HepG2 (cell line): ENCODE measurements around the gene PHF23. TPM values are rescaled to one million over a fixed set of nuclear protein-coding genes. Genes with fewer than 3 reads are reported as not detected.

Experiments
- FOXM1 ChIP-seq: sonication (generic); formaldehyde crosslinking; IDR thresholded peaks from 2 replicates; pipeline ENCODE4 v1.5.0; 2020; ENCODE audit warnings: missing genetic modification reagents
- PRDM10 ChIP-seq: sonication (generic); formaldehyde crosslinking; IDR thresholded peaks from 2 replicates; pipeline ENCODE4 v1.4.0; 2020; ENCODE audit warnings: low read depth, missing genetic modification reagents
- RARG ChIP-seq: sonication (generic); formaldehyde crosslinking; IDR thresholded peaks from 2 replicates; pipeline ENCODE4 v1.4.0; 2020; ENCODE audit warnings: low read depth, mild to moderate bottlenecking, missing genetic modification reagents
- RBAK ChIP-seq: sonication (generic); formaldehyde crosslinking; IDR thresholded peaks from 2 replicates; pipeline ENCODE4 v1.5.1; 2020; ENCODE audit warnings: mild to moderate bottlenecking, missing genetic modification reagents
- REPIN1 ChIP-seq: sonication (generic); formaldehyde crosslinking; IDR thresholded peaks from 2 replicates; pipeline ENCODE4 v1.8.0; 2022; ENCODE audit warnings: missing genetic modification reagents, low read depth, mild to moderate bottlenecking, borderline replicate concordance
- SNAPC2 ChIP-seq: sonication (generic); formaldehyde crosslinking; IDR thresholded peaks from 2 replicates; pipeline ENCODE4 v1.8.1; 2022; ENCODE audit warnings: mild to moderate bottlenecking, missing genetic modification reagents
- SOX6 ChIP-seq, 2 experiments: fragments of 450-650 bp in 1 of 2; sonication (generic) in 1 of 2; formaldehyde crosslinking in 1 of 2; IDR thresholded peaks; 2 replicates each; pipeline versions ENCODE4 v1.4.0 to v1.6.1; 2017 to 2020; ENCODE audit warnings: antibody characterized with exemption in 1 of 2, mild to moderate bottlenecking in 1 of 2, missing genetic modification reagents in 1 of 2
- SRSF4 ChIP-seq: fragments of 200-400 bp; formaldehyde crosslinking; IDR thresholded peaks from one replicate; pipeline ENCODE4 v1.6.1; 2018; ENCODE audit warnings: mild to moderate bottlenecking, low read depth, low read length, moderate library complexity; ENCODE audit not compliant: poor library complexity, severe bottlenecking
- TCF12 ChIP-seq, 2 experiments: fragments of 450-650 bp in 1 of 2; sonication (generic) in 1 of 2; formaldehyde crosslinking in 1 of 2; IDR thresholded peaks; 2 replicates each; pipeline versions ENCODE4 v1.6.1 to v1.8.0; 2017 to 2022; ENCODE audit warnings: antibody characterized with exemption in 1 of 2, mild to moderate bottlenecking in 1 of 2, missing genetic modification reagents in 1 of 2, moderate library complexity in 1 of 2
- ZFP41 ChIP-seq: sonication (generic); formaldehyde crosslinking; IDR thresholded peaks from 2 replicates; pipeline ENCODE4 v1.4.0; 2020; ENCODE audit warnings: mild to moderate bottlenecking, missing genetic modification reagents, borderline replicate concordance
- ZNF121 ChIP-seq: sonication (generic); formaldehyde crosslinking; IDR thresholded peaks from 2 replicates; pipeline ENCODE4 v1.5.0; 2020; ENCODE audit warnings: mild to moderate bottlenecking, missing genetic modification reagents
- ZNF124 ChIP-seq: sonication (generic); formaldehyde crosslinking; IDR thresholded peaks from 2 replicates; pipeline ENCODE4 v1.4.0; 2020; ENCODE audit warnings: missing genetic modification reagents
- ZNF674 ChIP-seq: sonication (generic); formaldehyde crosslinking; IDR thresholded peaks from 2 replicates; pipeline ENCODE4 v1.5.0; 2020; ENCODE audit warnings: low read depth, mild to moderate bottlenecking, missing genetic modification reagents
- ZNF781 ChIP-seq: sonication (generic); formaldehyde crosslinking; IDR thresholded peaks from 2 replicates; pipeline ENCODE4 v1.5.1; 2020; ENCODE audit warnings: borderline replicate concordance, mild to moderate bottlenecking, missing genetic modification reagents; ENCODE audit errors: not compliant biosample characterization
- polyA plus RNA-seq, 8 experiments: library from polyadenylated mRNA; depleted of rRNA in 3 of 8; stranded (reverse) in 7 of 8; unstranded in 1 of 8; fragments of >200 nt; fragmentation: Illumina TruSeq in 4 of 8; extraction: Trizol in 4 of 8; gene quantifications; 2 replicates each; pipeline versions ENCODE4 v1.2.1 to v1.2.3, GENCODE V29; 2011 to 2016; ENCODE audit warnings: low read depth in 4 of 8, missing spikeins in 1 of 8, mixed read lengths in 1 of 8; ENCODE audit not compliant: insufficient read depth in 1 of 8
- total RNA-seq, 5 experiments: library from RNA; depleted of rRNA; stranded (reverse); fragments of >200 nt; fragmentation: Illumina TruSeq; extraction: Trizol; gene quantifications; 2 replicates each; pipeline ENCODE4 v1.2.3, GENCODE V29; 2016; ENCODE audit warnings: low read depth in 1 of 5
- TF ChIP-seq, protein P1 (sequence below): sonication (generic); formaldehyde crosslinking; IDR thresholded peaks from 2 replicates; pipeline ENCODE4 v1.9.0; 2021; ENCODE audit warnings: missing genetic modification reagents, borderline replicate concordance
- TF ChIP-seq, protein P2 (sequence below): sonication (generic); formaldehyde crosslinking; IDR thresholded peaks from 2 replicates; pipeline ENCODE4 v1.8.1; 2023; ENCODE audit warnings: missing genetic modification reagents, mild to moderate bottlenecking, borderline replicate concordance
- TF ChIP-seq, protein P3 (sequence below): sonication (generic); formaldehyde crosslinking; conservative IDR thresholded peaks from 2 replicates; pipeline ENCODE4 v1.4.0; 2020; ENCODE audit warnings: missing genetic modification reagents

Gene PHF23
- total and polyA plus RNA-seq, 2 of the 13 experiments (the other 11 are each of a cell fraction or from before 2014, with no cell fraction given), result 27.6 to 33.2 TPM

DNA sequence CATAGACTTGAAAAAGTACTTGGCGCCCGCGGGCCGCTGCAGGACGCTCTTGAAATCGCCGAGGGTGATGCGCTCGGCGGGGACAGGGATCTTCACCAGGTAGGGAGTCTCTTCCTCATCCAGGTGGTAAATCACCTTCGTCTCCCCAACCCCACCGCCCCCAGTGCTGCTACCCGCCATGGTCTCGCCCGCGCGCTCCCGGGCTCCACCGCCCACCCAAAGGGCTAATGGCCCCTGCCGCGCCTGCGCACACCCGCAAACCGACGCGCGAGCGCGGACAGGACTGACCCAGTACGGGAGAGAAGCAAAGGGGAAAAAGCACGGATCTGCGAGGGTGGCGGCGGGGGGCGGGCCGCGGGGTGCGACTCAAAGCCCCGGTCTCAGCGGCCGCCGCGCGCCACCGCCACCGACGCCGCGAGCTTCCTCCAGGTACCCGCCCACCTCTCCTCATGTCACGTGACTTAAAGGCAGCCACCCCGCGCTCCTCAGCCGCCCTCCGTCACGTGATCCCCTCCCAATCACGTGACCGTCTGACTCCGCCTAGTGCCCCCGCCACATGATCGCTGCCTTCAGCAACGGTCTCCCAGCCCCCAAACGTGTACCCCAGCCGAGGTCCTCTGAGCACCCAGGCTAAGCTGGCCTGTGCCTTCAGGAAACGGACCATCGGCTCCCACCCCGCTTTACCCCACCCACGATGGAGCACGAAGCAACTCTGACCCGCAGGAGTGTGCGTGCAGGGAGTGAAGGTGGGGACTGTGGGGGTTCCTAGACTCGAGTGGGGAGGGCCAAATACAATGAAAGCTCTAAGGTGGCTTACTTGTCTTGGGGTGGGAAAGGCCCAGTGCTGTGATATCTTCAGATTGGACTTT lies 4.9 kb downstream of the PHF23 start, which contains the start of gene DVL2 (continued):
- TF ChIP-seq RBAK (CRISPR knock-in tag), result 0 out of 2 replicates have a peak, but pooled peaks have one; percentile 9
- TF ChIP-seq TCF12 (IDR thresholded peaks at IDR 0.05), result no peak
- no peak for TF ChIP-seq TCF12 (CRISPR knock-in tag; IDR thresholded peaks at IDR 0.05)
- TF ChIP-seq SNAPC2 (CRISPR knock-in tag), result no peak
- 0 out of 2 replicates have a peak, but pooled peaks have one; percentile 59 for TF ChIP-seq FOXM1 (CRISPR knock-in tag)
- TF ChIP-seq, protein P1, sequence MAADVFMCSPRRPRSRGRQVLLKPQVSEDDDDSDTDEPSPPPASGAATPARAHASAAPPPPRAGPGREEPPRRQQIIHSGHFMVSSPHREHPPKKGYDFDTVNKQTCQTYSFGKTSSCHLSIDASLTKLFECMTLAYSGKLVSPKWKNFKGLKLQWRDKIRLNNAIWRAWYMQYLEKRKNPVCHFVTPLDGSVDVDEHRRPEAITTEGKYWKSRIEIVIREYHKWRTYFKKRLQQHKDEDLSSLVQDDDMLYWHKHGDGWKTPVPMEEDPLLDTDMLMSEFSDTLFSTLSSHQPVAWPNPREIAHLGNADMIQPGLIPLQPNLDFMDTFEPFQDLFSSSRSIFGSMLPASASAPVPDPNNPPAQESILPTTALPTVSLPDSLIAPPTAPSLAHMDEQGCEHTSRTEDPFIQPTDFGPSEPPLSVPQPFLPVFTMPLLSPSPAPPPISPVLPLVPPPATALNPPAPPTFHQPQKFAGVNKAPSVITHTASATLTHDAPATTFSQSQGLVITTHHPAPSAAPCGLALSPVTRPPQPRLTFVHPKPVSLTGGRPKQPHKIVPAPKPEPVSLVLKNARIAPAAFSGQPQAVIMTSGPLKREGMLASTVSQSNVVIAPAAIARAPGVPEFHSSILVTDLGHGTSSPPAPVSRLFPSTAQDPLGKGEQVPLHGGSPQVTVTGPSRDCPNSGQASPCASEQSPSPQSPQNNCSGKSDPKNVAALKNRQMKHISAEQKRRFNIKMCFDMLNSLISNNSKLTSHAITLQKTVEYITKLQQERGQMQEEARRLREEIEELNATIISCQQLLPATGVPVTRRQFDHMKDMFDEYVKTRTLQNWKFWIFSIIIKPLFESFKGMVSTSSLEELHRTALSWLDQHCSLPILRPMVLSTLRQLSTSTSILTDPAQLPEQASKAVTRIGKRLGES (CRISPR knock-in tag), result peak; percentile 79
- TF ChIP-seq ZNF121, result no peak; the same call in 1 of the 2 replicates
- TF ChIP-seq, protein P2, sequence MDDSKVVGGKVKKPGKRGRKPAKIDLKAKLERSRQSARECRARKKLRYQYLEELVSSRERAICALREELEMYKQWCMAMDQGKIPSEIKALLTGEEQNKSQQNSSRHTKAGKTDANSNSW (CRISPR knock-in tag), result peak; percentile 66; the same call in 1 of the 2 replicates
- no peak for TF ChIP-seq SOX6 (IDR thresholded peaks at IDR 0.05)
- TF ChIP-seq SOX6 (CRISPR knock-in tag; IDR thresholded peaks at IDR 0.05), result peak; percentile 15; the same call in 1 of the 2 replicates
- TF ChIP-seq RARG, result peak; percentile 60; the same call in 1 of the 2 replicates
- TF ChIP-seq PRDM10 (CRISPR knock-in tag), result peak; percentile 97
- no peak for TF ChIP-seq ZFP41 (CRISPR knock-in tag)
- TF ChIP-seq ZNF674 (CRISPR knock-in tag), result peak; percentile 79; the same call in 1 of the 2 replicates
- no peak for TF ChIP-seq ZNF781
- no peak for TF ChIP-seq ZNF124 (CRISPR knock-in tag)
- TF ChIP-seq, protein P3, sequence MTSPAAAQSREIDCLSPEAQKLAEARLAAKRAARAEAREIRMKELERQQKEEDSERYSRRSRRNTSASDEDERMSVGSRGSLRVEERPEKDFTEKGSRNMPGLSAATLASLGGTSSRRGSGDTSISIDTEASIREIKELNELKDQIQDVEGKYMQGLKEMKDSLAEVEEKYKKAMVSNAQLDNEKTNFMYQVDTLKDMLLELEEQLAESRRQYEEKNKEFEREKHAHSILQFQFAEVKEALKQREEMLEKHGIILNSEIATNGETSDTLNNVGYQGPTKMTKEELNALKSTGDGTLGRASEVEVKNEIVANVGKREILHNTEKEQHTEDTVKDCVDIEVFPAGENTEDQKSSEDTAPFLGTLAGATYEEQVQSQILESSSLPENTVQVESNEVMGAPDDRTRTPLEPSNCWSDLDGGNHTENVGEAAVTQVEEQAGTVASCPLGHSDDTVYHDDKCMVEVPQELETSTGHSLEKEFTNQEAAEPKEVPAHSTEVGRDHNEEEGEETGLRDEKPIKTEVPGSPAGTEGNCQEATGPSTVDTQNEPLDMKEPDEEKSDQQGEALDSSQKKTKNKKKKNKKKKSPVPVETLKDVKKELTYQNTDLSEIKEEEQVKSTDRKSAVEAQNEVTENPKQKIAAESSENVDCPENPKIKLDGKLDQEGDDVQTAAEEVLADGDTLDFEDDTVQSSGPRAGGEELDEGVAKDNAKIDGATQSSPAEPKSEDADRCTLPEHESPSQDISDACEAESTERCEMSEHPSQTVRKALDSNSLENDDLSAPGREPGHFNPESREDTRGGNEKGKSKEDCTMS (CRISPR knock-in tag), result no peak
- peak; percentile 81; the same call in 1 of the 2 replicates for TF ChIP-seq REPIN1
- no peak for TF ChIP-seq SRSF4
